HepG2 (cell line): ENCODE results near the gene MRPL48. TPM values are rescaled to one million over a fixed set of nuclear protein-coding genes. Genes with fewer than 3 reads are reported as not detected.

Experiments used
- ARNT2 ChIP-seq: sonication (generic); formaldehyde crosslinking; IDR thresholded peaks from 2 replicates; pipeline ENCODE4 v1.8.0; 2022; ENCODE audit warnings: mild to moderate bottlenecking, low read depth, missing genetic modification reagents, moderate library complexity
- ELF3 ChIP-seq: IDR thresholded peaks from 2 replicates; pipeline ENCODE4 v1.6.1; 2016; ENCODE audit warnings: missing genetic modification reagents, missing compliant biosample characterization
- ELF4 ChIP-seq: sonication (generic); formaldehyde crosslinking; IDR thresholded peaks from 2 replicates; pipeline ENCODE4 v1.5.0; 2020; ENCODE audit warnings: missing genetic modification reagents, mild to moderate bottlenecking, moderate library complexity, borderline replicate concordance
- FOXA3 ChIP-seq: IDR thresholded peaks from 2 replicates; pipeline ENCODE4 v1.6.1; 2016; ENCODE audit warnings: missing genetic modification reagents, missing compliant biosample characterization
- GABPA ChIP-seq, 2 experiments: IDR thresholded peaks; 2 replicates each; pipeline ENCODE4 v1.6.1; 2011 to 2016; ENCODE audit warnings: low read depth in 2 of 2, low read length in 1 of 2, missing biosample characterization in 1 of 2, missing genetic modification characterization in 1 of 2
- GTF3A ChIP-seq: sonication (generic); formaldehyde crosslinking; conservative IDR thresholded peaks from 2 replicates; pipeline ENCODE4 v1.4.0; 2020; ENCODE audit warnings: mild to moderate bottlenecking, missing genetic modification reagents
- HNF4A ChIP-seq: sonication (generic); formaldehyde crosslinking; IDR thresholded peaks from 2 replicates; pipeline ENCODE4 v1.4.0; 2020; ENCODE audit warnings: missing genetic modification reagents
- HOXA3 ChIP-seq: sonication (generic); formaldehyde crosslinking; IDR thresholded peaks from 2 replicates; pipeline ENCODE4 v1.5.0; 2020; ENCODE audit warnings: missing genetic modification reagents
- KDM5A ChIP-seq: fragments of 200-600 bp; sonication (generic); IDR thresholded peaks from 2 replicates; pipeline ENCODE4 v1.7.0; 2018; ENCODE audit warnings: antibody characterized with exemption, mild to moderate bottlenecking, low read length, borderline replicate concordance
- MBD4 ChIP-seq: IDR thresholded peaks from 2 replicates; pipeline ENCODE4 v1.6.1; 2012; ENCODE audit warnings: low read length, inconsistent platforms, borderline replicate concordance
- PCBP2 ChIP-seq: fragments of 200-400 bp; formaldehyde crosslinking; optimal IDR thresholded peaks from 2 replicates; pipeline ENCODE3; 2018; ENCODE audit warnings: low read length, low read depth; ENCODE audit not compliant: poor library complexity, severe bottlenecking
- PHB2 ChIP-seq: fragments of 450-650 bp; IDR thresholded peaks from 2 replicates; pipeline ENCODE4 v1.6.1; 2018; ENCODE audit not compliant: partially characterized antibody
- PPARG ChIP-seq: conservative IDR thresholded peaks from 2 replicates; pipeline ENCODE4 v1.6.1; 2016; ENCODE audit warnings: missing biosample characterization, missing genetic modification reagents
- RAD21 ChIP-seq: fragments of 450-650 bp; formaldehyde crosslinking; IDR thresholded peaks from 2 replicates; pipeline ENCODE4 v1.5.0; 2020; ENCODE audit warnings: mild to moderate bottlenecking
- SP2 ChIP-seq: sonication (generic); formaldehyde crosslinking; IDR thresholded peaks from 2 replicates; pipeline ENCODE4 v1.5.1; 2020; ENCODE audit warnings: mild to moderate bottlenecking, missing genetic modification reagents
- TOE1 ChIP-seq: sonication (generic); formaldehyde crosslinking; IDR thresholded peaks from 2 replicates; pipeline ENCODE4 v1.4.0; 2020; ENCODE audit warnings: mild to moderate bottlenecking, missing genetic modification reagents
- ZFYVE20 ChIP-seq: sonication (generic); formaldehyde crosslinking; IDR thresholded peaks from 2 replicates; pipeline ENCODE4 v1.8.0; 2023; ENCODE audit warnings: low read depth, mild to moderate bottlenecking, moderate library complexity, missing genetic modification reagents, borderline replicate concordance
- ZNF12 ChIP-seq: sonication (generic); formaldehyde crosslinking; IDR thresholded peaks from 2 replicates; pipeline ENCODE4 v1.5.0; 2020; ENCODE audit warnings: missing genetic modification reagents
- ZNF136 ChIP-seq: sonication (generic); formaldehyde crosslinking; IDR thresholded peaks from 2 replicates; pipeline ENCODE4 v1.8.1; 2022; ENCODE audit warnings: low read depth, mild to moderate bottlenecking, moderate library complexity, missing genetic modification reagents
- ZNF143 ChIP-seq: sonication (generic); formaldehyde crosslinking; IDR thresholded peaks from 2 replicates; pipeline ENCODE4 v1.4.0; 2020; ENCODE audit warnings: missing genetic modification reagents
- ZNF570 ChIP-seq: sonication (generic); formaldehyde crosslinking; IDR thresholded peaks from 2 replicates; pipeline ENCODE4 v1.4.0; 2020; ENCODE audit warnings: mild to moderate bottlenecking, missing genetic modification reagents, borderline replicate concordance
- ZNF775 ChIP-seq: sonication (generic); formaldehyde crosslinking; IDR thresholded peaks from 2 replicates; pipeline ENCODE4 v1.4.0; 2020; ENCODE audit warnings: missing genetic modification reagents, mild to moderate bottlenecking, moderate library complexity, borderline replicate concordance
- ZSCAN9 ChIP-seq: IDR thresholded peaks from 2 replicates; pipeline ENCODE4 v1.6.1; 2016; ENCODE audit warnings: borderline replicate concordance
- polyA plus RNA-seq, 8 experiments: library from polyadenylated mRNA; depleted of rRNA in 3 of 8; stranded (reverse) in 7 of 8; unstranded in 1 of 8; fragments of >200 nt; fragmentation: Illumina TruSeq in 4 of 8; extraction: Trizol in 4 of 8; gene quantifications; 2 replicates each; pipeline versions ENCODE4 v1.2.1 to v1.2.3, GENCODE V29; 2011 to 2016; ENCODE audit warnings: low read depth in 4 of 8, missing spikeins in 1 of 8, mixed read lengths in 1 of 8; ENCODE audit not compliant: insufficient read depth in 1 of 8
- total RNA-seq, 5 experiments: library from RNA; depleted of rRNA; stranded (reverse); fragments of >200 nt; fragmentation: Illumina TruSeq; extraction: Trizol; gene quantifications; 2 replicates each; pipeline ENCODE4 v1.2.3, GENCODE V29; 2016; ENCODE audit warnings: low read depth in 1 of 5
- TF ChIP-seq, protein P1 (sequence below): sonication (generic); formaldehyde crosslinking; IDR thresholded peaks from 2 replicates; pipeline ENCODE4 v1.8.0; 2022; ENCODE audit warnings: low read depth, missing genetic modification reagents
- TF ChIP-seq, protein P2 (sequence below): sonication (generic); formaldehyde crosslinking; IDR thresholded peaks from 2 replicates; pipeline ENCODE4 v1.4.0; 2020; ENCODE audit warnings: missing genetic modification reagents, borderline replicate concordance
- TF ChIP-seq, protein P3 (sequence below): IDR thresholded peaks from 2 replicates; pipeline ENCODE4 v1.6.1; 2016; ENCODE audit warnings: missing biosample characterization, missing genetic modification reagents, low read depth

The MRPL48 gene
- total and polyA plus RNA-seq, 2 of the 13 experiments (the other 11 are each of a cell fraction or from before 2014, with no cell fraction given) = 61.2 to 67.9 TPM

DNA sequence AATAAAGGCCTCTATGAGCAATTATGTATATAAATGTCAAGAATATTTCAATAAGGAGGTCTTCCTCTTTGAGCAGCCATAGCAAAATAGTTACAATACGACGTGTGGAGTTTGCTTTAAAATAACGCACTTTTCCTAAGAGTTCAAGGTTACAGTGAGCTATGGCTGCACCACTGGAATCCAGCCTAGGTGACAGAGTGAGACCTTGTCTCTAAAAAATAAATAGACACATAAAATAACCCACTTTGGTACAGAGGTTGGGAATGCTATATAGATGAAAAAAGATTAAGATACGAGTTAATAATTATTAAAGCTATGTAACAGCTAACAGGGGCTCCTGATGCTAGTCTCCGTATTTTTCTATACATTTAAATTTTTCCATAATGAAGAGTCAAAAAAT lies 39.4 kb upstream of the MRPL48 start (continued):
- no peak for TF ChIP-seq SP2
- TF ChIP-seq FOXA3 (CRISPR knock-in tag) = 0 out of 2 replicates have a peak, but pooled peaks have one; percentile 27
- 0 out of 2 replicates have a peak, but pooled peaks have one; percentile 29 for TF ChIP-seq ZSCAN9 (CRISPR knock-in tag)
- no peak for TF ChIP-seq RAD21 (CRISPR knock-in tag)
- no peak for TF ChIP-seq ELF4
- no peak for TF ChIP-seq GABPA (IDR thresholded peaks at IDR 0.05; ENCODE audit: low read depth, low read length)
- no peak for TF ChIP-seq GABPA (CRISPR knock-in tag; IDR thresholded peaks at IDR 0.05; ENCODE audit: low read depth)
- TF ChIP-seq, protein P1, sequence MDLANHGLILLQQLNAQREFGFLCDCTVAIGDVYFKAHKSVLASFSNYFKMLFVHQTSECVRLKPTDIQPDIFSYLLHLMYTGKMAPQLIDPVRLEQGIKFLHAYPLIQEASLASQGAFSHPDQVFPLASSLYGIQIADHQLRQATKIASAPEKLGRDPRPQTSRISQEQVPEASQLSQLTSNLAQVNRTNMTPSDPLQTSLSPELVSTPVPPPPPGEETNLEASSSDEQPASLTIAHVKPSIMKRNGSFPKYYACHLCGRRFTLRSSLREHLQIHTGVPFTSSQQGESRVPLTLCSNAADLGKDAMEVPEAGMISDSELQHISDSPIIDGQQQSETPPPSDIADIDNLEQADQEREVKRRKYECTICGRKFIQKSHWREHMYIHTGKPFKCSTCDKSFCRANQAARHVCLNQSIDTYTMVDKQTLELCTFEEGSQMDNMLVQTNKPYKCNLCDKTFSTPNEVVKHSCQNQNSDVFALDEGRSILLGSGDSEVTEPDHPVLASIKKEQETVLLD (CRISPR knock-in tag) = no peak
- TF ChIP-seq ZNF570 (CRISPR knock-in tag) = no peak
- TF ChIP-seq MBD4 = no peak
- TF ChIP-seq ZNF775 (CRISPR knock-in tag) = no peak
- TF ChIP-seq GTF3A (CRISPR knock-in tag) = no peak
- peak; percentile 65 for TF ChIP-seq HNF4A
- TF ChIP-seq HOXA3 = peak; percentile 24; the same call in 1 of the 2 replicates
- peak; percentile 30; the same call in 1 of the 2 replicates for TF ChIP-seq TOE1 (CRISPR knock-in tag)
- no peak for TF ChIP-seq PHB2
- TF ChIP-seq, protein P2, sequence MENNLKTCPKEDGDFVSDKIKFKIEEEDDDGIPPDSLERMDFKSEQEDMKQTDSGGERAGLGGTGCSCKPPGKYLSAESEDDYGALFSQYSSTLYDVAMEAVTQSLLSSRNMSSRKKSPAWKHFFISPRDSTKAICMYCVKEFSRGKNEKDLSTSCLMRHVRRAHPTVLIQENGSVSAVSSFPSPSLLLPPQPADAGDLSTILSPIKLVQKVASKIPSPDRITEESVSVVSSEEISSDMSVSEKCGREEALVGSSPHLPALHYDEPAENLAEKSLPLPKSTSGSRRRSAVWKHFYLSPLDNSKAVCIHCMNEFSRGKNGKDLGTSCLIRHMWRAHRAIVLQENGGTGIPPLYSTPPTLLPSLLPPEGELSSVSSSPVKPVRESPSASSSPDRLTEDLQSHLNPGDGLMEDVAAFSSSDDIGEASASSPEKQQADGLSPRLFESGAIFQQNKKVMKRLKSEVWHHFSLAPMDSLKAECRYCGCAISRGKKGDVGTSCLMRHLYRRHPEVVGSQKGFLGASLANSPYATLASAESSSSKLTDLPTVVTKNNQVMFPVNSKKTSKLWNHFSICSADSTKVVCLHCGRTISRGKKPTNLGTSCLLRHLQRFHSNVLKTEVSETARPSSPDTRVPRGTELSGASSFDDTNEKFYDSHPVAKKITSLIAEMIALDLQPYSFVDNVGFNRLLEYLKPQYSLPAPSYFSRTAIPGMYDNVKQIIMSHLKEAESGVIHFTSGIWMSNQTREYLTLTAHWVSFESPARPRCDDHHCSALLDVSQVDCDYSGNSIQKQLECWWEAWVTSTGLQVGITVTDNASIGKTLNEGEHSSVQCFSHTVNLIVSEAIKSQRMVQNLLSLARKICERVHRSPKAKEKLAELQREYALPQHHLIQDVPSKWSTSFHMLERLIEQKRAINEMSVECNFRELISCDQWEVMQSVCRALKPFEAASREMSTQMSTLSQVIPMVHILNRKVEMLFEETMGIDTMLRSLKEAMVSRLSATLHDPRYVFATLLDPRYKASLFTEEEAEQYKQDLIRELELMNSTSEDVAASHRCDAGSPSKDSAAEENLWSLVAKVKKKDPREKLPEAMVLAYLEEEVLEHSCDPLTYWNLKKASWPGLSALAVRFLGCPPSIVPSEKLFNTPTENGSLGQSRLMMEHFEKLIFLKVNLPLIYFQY (CRISPR knock-in tag) = no peak
- no peak for TF ChIP-seq KDM5A
- no peak for TF ChIP-seq ZNF12
- TF ChIP-seq ZFYVE20 (CRISPR knock-in tag) = no peak
- no peak for TF ChIP-seq ARNT2 (CRISPR knock-in tag)
- TF ChIP-seq ZNF143 (CRISPR knock-in tag) = no peak
- TF ChIP-seq PCBP2 = no peak
- TF ChIP-seq ELF3 (CRISPR knock-in tag) = peak; percentile 34; the same call in 1 of the 2 replicates
- TF ChIP-seq, protein P3, sequence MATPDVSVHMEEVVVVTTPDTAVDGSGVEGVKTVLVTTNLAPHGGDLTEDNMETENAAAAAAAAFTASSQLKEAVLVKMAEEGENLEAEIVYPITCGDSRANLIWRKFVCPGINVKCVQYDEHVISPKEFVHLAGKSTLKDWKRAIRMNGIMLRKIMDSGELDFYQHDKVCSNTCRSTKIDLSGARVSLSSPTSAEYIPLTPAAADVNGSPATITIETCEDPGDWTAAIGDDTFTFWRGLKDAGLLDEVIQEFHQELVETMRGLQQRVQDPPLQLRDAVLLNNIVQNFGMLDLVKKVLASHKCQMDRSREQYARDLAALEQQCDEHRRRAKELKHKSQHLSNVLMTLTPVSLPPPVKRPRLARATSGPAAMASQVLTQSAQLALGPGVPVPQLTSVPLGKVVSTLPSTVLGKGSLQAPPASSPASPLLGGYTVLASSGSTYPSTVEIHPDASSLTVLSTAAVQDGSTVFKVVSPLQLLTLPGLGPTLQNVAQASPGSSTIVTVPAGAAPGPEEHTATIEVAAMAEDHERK (CRISPR knock-in tag) = no peak
- no peak for TF ChIP-seq PPARG (CRISPR knock-in tag)
- TF ChIP-seq ZNF136 (CRISPR knock-in tag) = no peak
